HG03060 (cell line): ENCODE data around the gene ELL2.

ENCODE experiments used
- ATAC-seq: cut with Tn5 transposase; IDR thresholded peaks from one replicate; pipeline ENCODE4 v1.9.1; 2021; ENCODE audit warnings: low read depth, moderate number of reproducible peaks; ENCODE audit not compliant: unreplicated experiment

Gene ELL2

DNA sequence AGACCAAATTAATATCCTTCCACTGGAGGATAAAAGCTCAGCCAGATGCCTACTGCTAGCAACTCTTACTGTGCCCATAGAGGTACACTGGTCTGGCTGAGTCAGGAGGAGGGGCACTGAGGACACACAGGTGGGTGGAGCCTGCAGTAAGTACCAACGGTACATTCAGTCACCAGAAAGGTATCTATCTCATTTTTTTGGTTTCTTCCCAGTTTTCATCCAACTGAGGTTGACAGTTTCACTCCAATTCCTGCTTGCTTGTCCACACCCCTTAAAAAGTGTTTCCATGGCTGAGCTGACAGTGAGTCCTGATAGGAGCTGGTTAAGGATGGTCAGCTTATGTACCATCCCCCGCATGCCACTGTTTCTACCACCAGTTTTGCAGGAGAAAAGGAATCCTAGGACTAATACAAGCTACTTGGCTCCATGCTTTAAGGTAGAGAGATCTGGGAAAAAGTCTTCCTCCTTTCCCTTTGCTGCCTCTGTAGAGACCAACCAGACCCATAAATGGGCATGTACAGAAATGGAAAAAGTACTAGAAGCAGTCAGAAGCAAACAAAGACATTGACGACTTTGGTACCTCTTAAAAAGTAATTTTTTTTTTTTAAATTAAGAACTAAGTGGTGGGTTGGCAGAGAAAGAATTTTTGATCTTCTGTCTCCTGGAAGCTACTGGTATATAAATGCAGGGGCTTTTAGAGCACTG is 3.2 kb downstream of the ELL2 start:
- ATAC-seq = no peak

DNA sequence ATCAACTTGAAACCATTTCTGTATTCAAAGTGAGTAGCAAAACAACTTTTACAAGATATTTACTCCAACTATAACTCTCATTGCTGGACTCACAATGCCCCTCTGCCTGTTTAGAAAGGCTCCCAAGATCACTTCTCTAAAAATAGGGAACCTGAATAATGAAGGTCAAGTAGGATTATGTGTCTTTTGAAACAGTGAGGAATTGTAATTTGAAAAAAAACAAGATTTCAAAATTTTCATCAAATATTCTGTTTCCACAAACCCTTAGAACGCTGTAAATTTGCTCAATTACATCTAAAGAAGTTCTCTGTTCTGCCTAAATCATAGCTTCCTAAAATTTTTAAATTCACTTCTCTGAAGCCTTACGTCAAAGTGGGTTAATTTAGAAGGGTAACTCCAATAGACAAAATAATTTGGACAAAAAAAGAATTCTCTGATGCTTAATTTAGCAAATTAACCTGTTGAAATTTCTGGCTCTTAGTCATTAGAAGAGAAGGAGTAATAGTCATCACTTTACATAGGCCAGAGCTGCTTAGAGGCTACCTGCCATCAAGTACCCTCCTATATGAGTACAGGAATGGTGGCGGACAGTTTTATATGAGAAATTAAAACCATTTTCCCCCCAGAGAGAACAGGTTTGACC is 4.0 kb downstream of the ELL2 start:
- ATAC-seq = no peak

DNA sequence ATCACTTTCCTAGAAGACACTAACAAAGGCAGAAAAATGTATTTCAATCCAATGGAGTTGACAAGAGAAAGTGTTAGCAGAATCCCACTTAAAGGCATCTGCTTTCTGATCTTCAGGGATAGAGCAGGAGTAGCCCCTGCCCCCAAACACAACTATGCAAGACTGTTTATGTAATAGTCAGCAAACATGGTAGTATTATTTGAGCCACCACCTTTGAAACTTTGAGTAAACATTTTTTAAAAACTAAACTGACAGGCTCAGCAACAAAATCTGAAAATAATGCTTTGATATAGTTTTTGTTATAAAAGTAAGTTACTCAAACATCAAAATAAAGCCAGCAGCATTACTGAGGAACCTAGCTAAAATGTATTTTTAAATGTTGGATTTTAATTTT is 4.8 kb downstream of the ELL2 start:
- ATAC-seq = no peak

DNA sequence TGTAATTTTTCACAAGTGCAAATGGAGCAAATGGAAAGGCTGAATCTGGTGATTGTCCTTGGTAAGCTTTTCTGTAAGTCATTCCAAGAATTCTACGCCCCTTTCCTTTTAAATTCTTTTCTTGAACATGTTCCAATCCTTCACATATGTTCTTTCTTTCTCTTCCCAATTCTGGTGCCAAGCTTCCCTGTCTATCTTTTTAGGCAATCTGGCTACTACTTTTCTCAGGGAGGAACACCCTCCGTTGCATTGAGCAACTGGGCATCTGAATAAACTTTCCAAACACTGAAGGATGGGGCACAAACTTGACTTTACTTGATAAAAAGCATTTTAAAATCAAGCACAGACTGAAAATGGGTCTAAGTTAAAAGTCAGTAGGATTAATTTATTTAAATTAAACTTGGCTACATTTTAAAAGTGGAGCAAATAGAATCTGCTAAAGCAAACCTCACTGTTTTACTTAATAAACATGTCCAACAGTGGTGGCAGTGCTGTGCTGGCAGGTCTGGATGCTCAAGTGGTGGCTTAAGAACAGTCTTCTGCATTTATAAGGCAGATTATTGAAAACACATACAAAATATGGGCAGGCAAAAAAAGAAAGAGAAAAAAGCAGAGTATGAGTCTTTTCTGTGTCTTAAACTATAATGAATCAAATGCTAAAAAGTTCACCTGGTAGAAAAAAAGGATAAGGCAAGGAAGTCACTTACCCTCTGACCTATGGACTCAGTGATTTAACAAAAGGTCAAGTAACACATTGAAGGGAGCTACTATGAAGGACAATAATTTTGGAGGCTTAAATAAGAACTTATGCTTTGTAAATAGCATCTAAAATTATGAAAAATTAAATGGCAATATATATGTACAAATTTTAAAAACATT is 5.4 kb downstream of the ELL2 start:
- ATAC-seq = no peak

DNA sequence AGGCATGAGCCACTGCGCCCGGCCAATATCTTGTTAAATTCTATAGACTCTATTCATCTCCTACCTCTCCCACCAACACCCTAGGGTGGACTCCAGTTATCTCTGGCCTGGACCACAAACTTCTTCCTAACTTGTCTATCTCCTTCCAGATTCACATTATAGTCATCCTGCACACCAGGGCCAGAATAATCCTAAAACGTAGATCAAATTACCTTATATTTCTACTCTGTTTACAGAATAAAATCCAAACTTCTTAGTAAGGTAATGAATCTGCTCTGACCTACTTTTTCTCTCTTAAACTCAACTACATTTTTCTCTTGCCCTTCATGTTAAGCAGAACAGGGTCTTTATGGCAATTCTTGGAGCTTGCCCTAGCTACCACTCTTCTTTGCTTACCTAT is 6.9 kb downstream of the ELL2 start:
- ATAC-seq = no peak

DNA sequence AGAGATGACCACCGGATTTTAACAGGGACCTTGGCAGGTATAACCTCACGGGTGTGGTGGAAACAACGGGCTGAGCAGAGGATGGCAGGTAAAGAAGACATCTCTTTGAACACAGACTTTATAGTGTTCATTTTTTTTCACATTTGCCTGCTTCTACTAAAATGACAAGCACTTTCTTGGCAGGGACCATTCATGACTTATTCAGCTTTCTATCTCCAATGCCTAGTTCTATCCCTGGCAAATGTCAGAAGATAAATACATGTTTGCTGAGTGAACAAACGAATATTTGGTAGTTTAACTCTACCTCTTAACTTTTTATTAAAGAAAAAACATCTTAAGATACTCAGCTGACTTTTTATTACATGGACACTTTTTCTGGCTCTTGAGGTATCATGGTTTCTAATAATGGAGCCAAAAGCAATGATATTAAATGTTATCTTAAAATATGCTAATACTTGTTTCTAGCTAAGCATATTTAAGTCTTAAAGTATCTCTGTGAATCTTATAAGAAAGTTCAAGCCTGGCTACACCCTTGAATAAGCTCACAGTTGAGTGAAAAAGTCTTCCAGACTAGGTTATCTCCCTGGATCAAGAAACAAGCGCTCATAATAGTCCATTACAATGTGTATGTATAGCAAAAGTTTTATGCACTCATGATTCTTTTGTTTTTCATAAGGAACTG is 8.5 kb downstream of the ELL2 start:
- ATAC-seq = no peak

DNA sequence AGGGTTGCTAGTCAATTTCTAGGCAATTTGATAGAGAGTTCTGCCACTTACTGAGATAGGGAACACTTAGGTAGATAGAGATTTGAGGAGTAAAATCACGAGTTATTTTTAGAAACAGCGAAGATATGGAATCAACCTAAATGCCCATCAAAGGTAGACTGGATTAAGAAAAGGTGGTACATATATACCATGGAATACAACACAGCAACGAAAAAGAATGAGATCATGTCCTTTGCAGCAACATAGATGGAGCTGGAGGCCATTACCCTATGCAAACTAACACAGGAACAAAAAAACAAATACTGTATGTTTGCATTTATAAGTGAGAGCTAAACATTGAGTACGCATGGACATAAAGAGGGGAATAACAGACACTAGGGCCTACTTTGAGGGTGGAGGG is 9.7 kb downstream of the ELL2 start:
- no peak for ATAC-seq

DNA sequence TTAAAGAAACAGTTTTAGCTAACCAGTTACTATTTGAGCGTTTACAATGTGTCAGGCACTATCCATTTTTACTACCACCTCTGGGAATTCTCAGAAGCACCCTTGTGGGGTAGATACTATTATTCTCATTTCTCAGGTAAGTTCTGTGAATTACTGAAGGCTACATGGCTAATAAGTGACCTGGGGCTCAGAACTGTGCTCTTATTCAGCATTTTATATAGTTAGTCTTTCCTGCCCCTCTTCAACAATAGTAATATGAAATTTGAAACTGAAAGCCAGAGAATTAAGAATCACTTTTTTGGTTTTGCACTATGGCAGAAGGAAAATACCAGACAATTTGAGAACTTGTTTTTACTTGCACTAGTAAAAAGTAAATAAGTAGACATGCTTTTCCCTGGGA is 11.8 kb downstream of the ELL2 start:
- no peak for ATAC-seq

DNA sequence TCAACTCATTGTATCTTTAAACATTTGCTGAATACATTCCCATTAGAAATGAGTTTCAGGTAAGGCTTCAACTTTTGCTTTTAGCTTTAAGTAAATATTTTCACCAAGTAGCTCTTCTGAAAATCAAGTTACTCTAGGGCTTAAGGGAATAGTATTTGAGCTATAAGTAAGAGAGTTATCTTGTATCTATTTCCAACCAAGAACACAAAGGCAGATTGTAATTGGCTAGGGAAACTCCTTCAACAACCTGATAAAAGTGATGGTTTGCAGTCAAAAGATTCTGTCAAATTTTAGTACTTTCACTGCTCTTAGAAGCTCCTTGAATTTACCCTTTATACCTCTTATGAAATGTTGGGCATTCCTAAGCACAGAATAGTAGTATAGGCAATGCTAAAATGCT is 13.0 kb downstream of the ELL2 start:
- no peak for ATAC-seq

DNA sequence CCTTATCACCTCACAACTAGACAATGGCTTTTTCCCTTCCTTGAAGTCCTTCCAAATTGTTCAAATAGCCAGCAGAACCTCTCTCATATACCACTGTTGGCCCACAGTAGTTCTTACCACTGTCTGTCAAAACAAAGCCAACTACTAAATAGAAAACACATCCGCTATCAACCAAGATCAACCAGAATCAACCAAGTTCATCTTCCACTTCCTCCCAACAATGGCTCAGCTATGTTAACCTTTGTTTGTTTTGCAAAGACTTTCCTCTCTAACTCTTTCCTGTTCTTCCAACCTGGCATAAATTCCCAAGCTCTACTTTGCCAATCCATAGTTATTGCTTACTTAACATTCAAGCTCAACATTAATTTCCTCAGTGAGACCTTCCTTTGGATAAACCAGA is 15.2 kb downstream of the ELL2 start:
- ATAC-seq = no peak

DNA sequence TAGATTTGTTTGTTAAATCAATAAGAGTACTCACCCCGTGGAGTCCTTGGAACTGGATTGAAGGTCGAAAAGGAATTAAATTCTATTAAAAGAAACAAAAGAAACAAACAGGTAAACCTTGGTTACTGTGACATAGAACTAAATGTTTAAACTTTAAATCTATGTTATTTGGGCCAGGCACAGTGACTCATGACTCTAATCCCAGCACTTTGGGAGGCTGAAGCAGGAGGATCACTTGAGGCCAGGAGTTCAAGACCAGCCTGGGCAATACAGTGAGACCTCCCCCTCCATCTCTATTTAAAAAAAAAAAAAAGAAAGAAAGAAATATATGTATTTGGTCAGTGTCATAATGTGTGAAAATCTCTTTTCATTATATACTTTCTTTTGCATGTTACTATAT is 18.7 kb downstream of the ELL2 start:
- no peak for ATAC-seq

DNA sequence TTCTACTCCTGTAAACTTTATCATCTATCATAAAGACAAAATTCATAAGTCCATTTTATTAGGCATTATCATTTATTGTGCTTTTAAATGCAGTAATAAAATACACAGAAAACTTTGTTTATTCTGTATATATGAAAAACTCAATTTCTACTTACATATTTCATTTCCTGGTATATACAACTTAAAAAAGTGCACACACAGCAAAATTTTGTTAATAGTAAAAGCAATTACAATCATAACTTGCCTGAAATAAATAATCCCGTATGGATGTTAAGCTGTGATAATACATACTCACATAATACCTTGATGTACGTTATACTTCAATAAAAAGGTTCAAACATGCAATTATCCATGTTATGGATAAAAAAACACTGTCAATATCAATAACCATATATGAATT is 19.2 kb downstream of the ELL2 start:
- no peak for ATAC-seq

DNA sequence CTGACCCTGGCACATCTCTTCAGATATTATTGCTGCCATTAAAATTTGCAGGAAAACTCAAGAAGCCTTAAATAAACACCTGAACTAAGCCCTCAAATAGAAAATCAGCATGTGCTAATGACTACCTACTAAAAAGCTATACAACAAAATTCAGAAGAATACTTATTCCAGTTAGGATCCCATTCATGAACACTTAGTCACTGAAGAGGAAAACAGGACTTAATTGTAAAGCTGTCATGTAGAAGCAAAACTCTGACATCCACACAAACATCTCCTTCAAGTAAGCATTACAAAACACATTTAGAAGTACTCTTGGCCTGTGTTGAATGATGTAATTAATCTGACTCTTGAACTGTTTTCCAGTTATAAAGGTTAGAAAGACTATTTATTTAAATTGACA is 19.9 kb downstream of the ELL2 start:
- no peak for ATAC-seq

DNA sequence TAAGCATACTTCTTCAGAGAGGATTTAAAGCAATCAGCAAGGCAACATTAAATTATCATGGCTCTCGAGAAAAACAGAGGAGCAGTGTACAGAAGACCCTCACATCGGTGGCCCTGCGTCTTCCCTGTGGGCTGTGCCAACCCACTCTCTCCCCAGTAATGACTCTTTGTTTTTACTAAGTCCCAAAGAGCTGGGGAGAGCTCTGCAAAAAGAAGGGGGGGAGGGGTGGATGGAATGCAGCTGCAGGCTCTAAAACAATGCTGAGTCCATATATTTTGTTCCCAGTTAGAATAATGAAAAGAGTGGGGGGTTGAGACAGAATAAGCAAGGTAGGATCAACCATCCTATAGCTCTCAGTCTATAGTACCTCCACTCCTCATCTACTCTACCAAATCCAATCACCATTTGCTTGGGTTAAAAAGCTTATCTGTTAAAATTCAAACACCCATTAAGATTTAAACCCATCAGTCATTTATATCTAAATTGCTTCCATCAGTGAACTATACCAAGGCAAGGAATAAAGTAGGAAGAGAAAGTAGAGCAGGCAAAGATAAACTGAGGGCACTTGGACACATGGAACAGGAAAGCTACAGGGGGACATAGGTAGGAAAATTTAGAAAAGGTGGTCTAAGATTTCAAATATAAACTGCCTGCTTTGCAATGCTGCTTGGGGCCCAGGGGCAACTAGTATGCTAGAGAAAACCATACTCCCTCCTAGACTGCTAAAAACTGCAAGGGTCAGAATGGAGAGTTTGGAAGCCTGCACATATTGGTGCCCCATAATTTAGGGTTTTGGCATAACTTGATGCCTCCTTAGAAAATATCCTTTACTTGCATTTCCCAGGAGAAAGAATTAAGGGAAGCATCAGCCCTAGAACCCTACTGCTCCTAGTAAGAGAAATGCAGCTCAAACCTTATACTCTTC is 20.6 kb downstream of the ELL2 start:
- no peak for ATAC-seq

DNA sequence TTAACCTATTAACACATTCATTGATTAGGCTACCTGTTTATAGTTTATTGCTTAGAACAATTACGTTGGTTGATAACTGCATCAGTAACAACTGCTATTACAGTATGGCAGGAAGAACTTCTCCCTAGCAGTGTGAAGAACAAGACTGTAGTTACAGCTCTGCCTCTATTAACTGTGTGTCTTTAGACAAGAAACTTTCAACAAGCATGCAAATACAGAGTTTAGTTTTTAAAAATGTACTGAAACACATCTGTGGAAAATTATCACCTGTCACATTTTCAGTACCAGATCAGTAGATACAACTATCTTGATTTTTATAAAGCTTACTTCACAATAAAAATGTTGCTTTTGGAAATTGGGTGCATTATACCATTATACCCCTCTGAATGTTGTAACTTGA is 22.2 kb downstream of the ELL2 start:
- ATAC-seq = peak; percentile 42

DNA sequence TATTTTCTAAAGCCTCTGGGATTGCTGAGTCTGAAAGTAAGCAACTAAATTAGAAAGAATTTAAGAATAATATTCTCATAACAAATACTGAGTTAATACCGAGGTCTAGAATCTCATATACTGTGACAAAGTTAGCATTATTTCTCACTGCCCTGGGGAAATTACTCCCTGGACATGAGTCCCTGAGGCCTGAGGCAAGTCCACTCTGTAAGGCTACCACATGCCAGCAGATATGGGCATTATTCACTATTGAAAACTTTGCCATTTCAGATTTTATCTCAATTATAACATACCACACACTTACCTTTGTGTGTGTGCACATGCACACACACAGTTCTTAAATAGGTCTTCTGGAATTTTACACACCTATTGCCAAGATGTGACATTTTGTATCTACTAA is 22.9 kb downstream of the ELL2 start:
- no peak for ATAC-seq

DNA sequence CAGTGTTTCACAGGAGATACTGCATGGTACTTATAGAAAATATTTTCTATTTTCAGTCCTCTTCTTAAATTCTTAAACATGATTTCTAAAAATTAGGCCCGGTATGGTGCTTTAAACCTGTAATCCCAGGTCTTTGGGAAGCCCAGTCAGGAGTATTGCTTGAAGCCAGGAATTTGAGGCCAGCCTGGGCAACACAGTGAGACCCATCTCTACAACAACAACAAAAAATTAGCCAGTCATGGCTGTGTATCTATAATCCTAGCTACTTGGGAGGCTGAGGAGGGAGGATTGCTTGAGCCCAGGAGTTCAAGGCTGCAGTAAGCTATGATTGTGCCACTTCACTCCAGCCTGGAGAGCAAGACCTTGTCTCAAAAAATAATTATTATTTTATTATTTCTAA is 23.3 kb downstream of the ELL2 start:
- ATAC-seq = no peak

DNA sequence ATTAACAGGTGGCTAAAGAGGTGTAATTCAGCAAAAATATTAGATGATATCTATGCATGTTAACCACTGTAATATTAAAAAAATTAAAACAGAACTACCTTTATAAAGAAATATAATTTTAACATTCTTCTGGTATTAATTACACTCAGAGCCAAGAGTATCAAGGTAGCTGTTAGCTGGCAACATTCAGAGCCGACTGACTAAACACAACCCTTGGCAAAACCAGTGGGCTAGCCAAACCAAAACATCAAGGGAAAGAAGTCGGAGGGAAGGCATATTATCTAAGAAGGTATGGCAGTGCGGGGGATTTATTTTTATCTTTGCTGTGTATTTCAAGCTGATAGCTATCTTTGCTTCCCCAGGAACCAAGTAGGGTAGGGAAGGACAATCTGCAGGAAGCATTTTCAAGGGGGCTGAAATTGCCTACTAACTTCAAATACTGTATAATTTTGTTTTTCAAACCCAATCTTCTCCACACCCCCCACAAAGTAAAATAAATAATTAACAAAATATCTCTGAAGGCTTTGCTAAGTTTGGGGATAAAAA is 24.0 kb downstream of the ELL2 start:
- no peak for ATAC-seq

DNA sequence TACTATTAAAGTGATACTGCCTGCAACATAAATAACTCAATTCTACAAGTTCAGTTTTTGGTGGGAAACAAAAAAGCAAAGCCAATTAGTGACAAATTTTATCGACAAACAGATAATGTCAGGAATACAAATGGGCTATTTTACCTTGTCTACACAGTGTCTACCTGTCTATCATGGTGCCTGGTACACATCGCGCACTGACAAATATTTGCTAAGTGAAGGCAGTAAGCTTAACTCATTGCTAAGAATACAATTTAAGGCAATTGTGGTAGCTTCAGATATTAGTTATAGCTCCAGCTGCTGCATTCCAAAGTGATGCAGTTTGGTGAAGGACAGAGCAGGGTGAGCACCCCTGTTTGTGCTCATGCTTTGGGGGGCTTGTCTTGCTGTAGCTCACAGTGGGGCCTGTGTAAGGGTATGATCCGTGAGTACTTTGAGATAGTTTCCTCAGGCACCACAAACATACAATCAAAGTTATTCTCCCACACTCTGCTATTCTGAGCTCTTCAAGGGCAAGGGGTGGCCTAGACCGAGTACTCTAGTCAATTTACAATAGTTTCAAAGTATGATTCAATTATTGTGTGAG is 24.7 kb downstream of the ELL2 start:
- ATAC-seq = no peak
